ENCODE results near the gene C3orf20.
"Not testable (repeated sequence)": the region's sequence is repeated elsewhere in the genome, so short reads cannot be mapped to it uniquely, and the experiment has no call there.

The C3orf20 gene

DNA sequence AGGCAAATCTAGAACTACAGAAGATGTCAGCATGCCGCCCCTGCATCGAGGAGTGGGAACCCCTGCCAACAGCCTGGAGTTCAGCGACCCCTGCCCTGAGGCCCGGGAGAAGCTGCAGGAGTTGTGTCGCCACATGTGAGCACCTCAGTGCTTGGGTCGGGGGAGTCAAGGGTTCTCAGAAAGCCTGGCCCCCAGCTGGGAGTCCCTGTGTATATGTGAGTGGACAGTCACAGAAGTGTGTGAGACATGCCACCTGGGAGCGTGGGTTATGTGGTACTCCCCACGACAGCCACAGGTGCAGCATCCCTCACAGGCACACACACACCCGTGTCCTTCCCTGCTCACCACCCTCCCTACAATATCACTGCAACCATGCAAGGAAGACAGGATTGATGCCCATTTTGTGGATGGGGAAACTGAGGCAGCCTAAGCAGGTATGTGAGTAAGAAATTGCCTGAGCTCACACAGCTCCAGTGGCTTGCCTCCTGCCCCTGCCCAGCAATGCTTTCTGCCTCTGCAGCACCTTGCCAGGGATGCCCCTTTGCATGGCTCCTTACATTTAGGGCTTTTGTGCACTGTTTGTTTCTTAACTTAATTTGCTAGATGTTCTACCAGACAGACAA lies 28.3 kb downstream of the C3orf20 start:
- no peak for DNase-seq

DNA sequence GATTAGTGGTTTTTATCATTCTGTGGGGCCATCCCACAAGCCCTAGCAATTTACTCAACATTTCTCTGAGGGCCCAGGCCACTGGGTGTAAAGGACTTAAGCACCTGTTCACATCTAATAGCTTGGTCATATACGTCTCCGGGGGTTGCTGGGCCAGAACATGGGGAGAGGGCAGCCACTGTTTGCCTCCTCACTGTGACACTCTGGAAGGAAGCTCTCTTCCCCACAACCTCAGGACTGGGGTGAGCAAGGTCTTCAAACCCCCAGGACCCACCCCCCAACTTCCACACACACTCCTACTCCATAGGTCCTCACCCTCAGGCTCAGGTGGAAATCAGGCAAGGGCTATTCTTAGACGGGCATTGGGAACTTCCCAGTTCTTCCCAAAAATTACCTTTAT lies 28.9 kb downstream of the C3orf20 start:
- DNase-seq, result no peak

DNA sequence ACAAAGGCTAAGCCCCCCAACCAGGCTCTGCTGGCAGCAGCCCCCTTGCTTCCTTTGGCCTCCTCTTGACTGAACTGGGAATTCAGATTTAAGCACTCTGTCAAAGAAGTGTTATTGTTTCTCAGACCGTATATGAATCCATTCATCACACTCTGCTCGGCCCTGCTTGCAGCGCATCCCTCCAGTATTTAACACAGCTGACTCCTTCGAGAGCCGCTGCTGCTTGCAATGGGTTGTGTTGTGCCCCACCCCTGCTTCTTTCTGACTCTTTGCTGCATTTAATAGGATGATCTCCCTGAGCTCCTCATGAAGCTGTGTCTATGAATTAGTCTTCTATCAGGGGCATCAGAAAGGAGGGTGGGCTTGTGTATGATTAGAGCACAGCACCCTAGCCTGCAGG lies 31.2 kb downstream of the C3orf20 start:
- DNase-seq, result no peak

DNA sequence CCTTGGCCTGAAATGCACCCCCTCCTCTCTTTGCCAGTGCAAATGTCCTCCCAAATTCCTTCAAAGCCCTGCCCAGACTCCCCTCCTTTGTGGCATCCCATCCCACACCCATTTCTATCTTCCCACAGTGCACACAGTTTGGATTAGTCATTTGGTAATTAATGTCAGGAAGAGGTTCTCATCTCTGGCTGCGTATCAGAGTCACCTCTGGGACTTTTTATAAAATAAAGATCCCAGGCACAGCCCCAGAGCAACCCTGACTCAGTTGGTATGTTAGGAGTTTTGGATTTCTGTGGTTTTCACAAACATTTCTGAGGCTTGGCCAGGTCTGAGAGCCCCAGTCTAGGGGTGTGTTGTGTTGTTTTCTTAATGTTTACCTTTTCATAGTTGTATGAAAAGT lies 41.6 kb downstream of the C3orf20 start:
- no peak for DNase-seq

- no peak for DNase-seq
These were observed 42.4 kb downstream of the C3orf20 start for GRCh38 chr3:14717307-14717706.

DNA sequence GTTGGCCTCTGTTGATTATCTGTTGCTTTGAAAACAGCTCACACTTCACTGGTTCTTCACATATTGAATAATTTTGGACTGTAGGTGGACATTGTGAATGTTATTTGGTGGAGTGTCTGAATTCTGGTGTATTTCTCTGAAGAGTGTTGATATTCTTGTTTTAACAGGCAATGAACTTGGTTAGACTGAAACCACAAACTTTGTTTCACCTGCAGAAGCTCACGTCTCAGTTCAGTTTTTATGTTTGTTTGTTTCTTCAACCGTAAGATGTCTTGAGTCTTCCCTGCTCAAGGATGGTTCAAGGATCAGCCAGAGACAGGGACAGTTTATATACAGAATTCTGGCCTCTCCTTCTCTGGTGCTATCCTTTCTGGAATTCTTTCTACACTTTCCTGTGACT lies 43.6 kb downstream of the C3orf20 start:
- DNase-seq, result no peak

DNA sequence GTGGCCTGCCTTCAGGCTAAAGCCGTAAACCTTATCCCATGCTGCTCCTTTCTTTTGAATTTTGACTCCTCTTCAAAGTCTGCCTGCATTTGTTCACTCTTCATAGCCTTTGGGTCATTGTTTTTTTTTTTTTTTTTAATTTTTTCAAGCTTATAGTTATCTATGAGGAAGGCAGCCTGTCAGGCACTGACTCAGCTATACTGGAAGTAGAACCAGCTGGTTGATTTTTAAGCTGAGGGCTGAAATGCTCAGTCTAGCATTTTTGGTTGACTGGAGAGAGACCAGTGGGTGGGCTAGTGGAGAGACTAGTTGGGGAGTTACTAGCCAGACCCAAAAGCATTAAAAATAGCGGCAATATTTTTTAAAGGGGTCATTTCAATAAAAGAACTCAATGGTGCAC lies 44.1 kb downstream of the C3orf20 start:
- no peak for DNase-seq

GRCh38 chr3:14721126-14721864 lies 46.4 kb downstream of the C3orf20 start:
- no peak for DNase-seq

DNA sequence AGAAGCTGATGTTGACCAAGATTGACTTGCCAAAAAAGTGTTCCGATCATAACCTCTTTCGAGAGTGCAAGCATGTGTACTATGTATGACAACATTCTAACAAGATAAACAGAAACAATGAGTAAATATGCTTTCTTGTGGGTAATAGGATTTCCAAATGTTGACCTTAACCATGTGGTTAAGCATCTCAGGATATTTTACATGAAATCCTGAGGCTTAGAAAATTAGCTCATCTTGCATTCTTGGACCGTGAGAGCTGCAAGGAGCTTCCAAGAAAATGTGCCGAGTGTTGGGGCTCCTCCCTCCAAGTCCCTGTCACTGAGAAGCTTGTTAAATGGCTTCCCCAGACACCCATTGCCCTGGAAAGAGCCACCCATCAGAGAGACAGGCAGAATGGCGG lies 50.1 kb downstream of the C3orf20 start:
- no peak for DNase-seq

- DNase-seq, result no peak
These were observed 50.9 kb downstream of the C3orf20 start for GRCh38 chr3:14725564-14726440.

- DNase-seq, result no peak
These were observed 51.5 kb downstream of the C3orf20 start for GRCh38 chr3:14726441-14726780.

DNA sequence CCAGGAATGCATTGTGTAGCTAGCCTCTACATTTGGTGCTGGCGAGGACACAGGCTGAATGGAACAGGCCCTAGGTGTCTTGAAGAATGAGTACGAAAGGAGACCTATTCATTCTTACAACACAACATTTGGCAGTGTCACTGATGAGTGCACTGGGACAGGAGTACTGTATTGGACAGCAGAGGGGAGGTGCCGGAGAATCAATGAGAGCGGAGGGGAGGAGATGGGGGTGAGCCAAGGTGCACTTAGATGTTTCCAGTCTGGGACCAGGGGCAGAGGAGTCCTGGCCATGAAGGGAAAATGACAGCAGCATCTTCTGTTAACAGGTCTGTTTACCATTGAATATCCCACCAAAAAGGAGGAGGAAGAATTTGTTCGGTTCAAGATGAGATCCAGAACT lies 53.2 kb downstream of the C3orf20 start:
- no peak for DNase-seq

- no peak for DNase-seq
These were observed 55.9 kb downstream of the C3orf20 start for GRCh38 chr3:14730703-14731382.

DNA sequence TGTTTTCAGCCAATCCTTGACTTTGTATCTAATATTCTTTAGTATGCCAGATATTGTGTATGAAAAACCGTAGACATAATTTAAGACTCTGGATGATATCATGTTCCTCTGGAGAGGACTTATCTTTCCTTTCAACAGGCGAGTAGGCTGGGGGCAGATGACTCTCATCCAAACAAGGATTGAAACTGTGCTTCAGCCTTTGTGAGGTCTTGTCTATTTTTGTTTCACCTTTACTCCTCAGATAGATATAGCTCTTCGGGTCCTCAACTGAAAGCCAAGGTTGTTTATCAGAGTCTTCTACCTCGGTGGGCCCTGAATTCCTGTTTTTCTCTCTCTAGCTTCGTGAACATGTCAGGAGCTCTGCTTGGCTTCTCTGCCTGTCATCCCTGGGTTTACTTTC lies 66.0 kb downstream of the C3orf20 start:
- no peak for DNase-seq

DNA sequence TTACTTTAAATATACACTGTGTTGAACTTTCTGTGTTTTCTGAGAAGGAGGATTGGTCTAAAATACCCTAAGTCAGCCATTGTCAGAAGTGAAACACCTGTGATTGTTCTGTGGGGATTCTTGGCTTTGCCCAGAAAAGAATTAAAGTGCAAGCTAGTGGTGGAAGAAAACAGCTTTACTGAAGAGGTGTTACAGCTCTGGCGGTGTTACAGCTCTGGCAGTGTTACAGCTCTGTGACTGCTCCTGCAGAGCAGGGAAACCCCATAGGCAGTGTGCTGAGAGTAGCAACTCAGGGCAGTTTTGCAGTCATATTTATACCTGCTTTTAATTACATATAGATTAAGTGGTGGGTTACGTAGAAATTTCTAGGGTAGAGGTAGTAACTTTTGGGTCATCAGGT lies 66.6 kb downstream of the C3orf20 start:
- no peak for DNase-seq

DNA sequence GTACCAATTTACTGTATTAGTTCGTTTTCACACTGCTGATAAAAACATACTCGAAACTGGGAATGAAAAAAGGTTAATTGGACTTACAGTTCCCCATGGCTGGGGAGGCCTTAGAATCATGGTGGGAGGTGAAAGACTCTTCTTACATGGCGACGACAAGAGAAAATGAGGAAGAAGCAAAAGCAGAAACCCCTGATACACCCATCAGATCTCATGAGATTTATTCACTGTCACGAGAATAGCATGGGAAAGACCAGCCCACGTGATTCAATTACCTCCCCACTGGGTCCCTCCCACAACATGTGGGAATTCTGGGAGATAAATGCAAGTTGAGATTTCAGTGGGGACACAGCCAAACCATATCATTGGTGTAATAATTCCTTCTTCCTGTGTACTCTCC lies 69.6 kb downstream of the C3orf20 start:
- DNase-seq, result no peak

DNA sequence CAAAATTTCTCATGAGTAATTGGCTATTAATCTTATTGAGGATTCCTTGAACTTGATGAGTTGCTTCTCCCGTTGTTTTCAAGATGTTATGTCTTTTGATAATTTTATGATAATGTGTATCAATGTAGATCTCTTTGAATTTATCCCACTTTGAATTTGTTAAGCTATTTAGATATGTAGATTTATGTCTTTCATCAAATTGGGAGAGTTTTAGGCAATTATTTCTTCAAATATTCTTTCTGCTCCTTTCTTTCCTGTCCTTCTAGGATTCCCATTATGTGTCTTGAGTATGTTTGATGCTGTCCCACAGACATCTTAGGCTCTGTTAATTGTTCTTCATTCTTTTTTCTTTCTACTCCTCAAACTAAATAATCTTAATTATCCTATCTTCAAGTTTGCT lies 75.7 kb downstream of the C3orf20 start:
- no peak for DNase-seq

DNA sequence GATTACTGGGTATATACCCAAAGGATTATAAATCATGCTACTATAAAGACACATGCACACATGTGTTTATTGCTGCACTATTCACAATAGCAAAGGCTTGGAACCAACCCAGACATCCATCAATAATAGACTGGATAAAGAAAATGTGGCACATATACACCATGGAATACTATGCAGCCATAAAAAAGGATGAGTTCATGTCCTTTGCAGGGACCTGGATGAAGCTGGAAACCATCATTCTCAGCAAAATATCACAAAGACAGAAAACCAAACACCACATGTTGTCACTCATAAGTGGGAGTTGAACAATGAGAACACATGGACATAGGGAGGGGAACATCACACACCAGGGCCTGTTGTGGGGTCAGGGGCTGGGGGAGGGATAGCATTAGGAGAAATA lies 78.0 kb downstream of the C3orf20 start:
- DNase-seq, result not testable (repeated sequence)

GRCh38 chr3:14757153-14757700 lies 82.3 kb downstream of the C3orf20 start:
- DNase-seq, result no peak

- no peak for DNase-seq
These were observed 83.4 kb downstream of the C3orf20 start for GRCh38 chr3:14758297-14758696.

DNA sequence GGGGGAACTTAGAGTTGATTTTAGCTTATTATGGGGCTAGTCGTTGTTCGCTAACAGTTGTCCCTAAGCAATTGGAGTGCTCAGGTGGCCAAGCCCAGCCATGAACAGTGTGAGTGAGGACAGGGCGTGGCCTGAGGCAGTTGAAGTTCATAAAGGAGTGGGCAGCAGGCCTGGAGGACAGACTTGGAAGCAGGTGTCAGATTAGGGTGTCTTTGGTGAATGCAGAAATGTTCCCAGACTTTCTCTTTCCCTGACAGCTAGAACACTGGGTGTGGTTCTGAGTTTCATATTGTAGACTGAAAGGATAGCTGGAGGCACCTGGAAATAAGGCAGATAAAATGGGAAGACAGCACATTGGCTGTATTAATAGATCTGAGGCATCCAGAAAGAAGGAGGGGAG lies 84.0 kb downstream of the C3orf20 start:
- no peak for DNase-seq

- DNase-seq, result no peak
These were observed 85.2 kb downstream of the C3orf20 start for GRCh38 chr3:14760185-14760584.

DNA sequence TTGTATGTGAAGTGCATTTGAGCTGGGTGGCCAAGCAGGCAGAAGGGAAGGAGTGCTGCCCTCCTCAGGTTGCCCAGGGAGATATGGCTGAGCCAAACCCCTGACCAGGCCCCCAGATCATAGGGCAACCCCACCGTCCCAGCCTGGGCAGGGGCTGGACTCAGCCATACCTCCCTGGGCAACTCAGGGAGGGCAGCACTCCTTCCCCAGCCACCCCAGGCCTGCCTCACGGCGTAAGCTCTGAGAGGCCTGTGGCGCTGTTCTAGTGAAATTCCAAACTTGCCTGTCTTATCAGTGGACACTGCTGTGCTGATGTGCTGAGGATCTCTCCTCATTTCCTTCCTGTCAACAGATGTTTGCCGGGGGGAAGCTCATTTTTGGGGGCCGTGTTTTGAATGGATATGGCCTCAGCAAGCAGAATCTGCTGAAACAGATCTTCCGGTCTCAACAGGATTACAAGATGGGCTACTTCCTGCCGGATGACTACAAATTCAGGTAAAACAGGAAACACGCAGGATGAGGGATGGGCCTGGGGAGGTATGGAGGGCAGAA lies 86.3 kb downstream of the C3orf20 start:
- DNase-seq, result no peak
